RWPE1 (cell line): ENCODE results near the gene IL1RN.
"Not testable (repeated sequence)": the region's sequence is repeated elsewhere in the genome, so short reads cannot be mapped to it uniquely, and the experiment has no call there.

Experiments used
- CTCF ChIA-PET: fragments of 350-600 bp; sonication (Branson Sonifier 250); formaldehyde crosslinking; extraction: SDS; loops from one replicate; lab custom pipeline; 2021; lab: Yijun Ruan, JAX
- POLR2A ChIA-PET: fragments of 400-600 bp; formaldehyde crosslinking; extraction: SDS; loops from one replicate; lab custom pipeline; 2020; ENCODE audit warnings: antibody characterized with exemption; ENCODE audit not compliant: low non-redundant PET; lab: Yijun Ruan, JAX
- DNase-seq: peaks from one replicate; pipeline ENCODE4 v3.0.0; 2012; ENCODE audit warnings: low spot score
- H3K27ac ChIP-seq: fragments of 450-650 bp; 2 replicates; pipeline ENCODE4 v1.5.1; 2017
- TF ChIP-seq, protein P1 (sequence below): fragments of 450-650 bp; conservative IDR thresholded peaks from 2 replicates; pipeline ENCODE4 v1.5.1; 2017; ENCODE audit warnings: low read depth, mild to moderate bottlenecking

IL1RN gene

GRCh38 chr2:113089916-113090315 lies 37.5 kb upstream of the IL1RN start:
- CTCF ChIA-PET = interaction anchor here (1.6 kb wide), 1 partner anchor 10 kb away, joined by 4 read pairs; no protein-coding TSS in a partner anchor
- POLR2A ChIA-PET = no interaction called here
- H3K27ac ChIP-seq = no peak overlapping the region
- TF ChIP-seq, protein P1, sequence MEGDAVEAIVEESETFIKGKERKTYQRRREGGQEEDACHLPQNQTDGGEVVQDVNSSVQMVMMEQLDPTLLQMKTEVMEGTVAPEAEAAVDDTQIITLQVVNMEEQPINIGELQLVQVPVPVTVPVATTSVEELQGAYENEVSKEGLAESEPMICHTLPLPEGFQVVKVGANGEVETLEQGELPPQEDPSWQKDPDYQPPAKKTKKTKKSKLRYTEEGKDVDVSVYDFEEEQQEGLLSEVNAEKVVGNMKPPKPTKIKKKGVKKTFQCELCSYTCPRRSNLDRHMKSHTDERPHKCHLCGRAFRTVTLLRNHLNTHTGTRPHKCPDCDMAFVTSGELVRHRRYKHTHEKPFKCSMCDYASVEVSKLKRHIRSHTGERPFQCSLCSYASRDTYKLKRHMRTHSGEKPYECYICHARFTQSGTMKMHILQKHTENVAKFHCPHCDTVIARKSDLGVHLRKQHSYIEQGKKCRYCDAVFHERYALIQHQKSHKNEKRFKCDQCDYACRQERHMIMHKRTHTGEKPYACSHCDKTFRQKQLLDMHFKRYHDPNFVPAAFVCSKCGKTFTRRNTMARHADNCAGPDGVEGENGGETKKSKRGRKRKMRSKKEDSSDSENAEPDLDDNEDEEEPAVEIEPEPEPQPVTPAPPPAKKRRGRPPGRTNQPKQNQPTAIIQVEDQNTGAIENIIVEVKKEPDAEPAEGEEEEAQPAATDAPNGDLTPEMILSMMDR = no peak
- DNase-seq = no peak

GRCh38 chr2:113091231-113091896 lies 36.0 kb upstream of the IL1RN start:
- no peak for DNase-seq
- TF ChIP-seq, protein P1 = no peak
- no peak overlapping the region for H3K27ac ChIP-seq
- ChIA-PET CTCF (no interaction called here), POLR2A (no interaction called here)

GRCh38 chr2:113092864-113093612 lies 34.4 kb upstream of the IL1RN start:
- DNase-seq = no peak
- no peak overlapping the region for H3K27ac ChIP-seq
- ChIA-PET POLR2A (no interaction called here), CTCF (interaction anchor here (2.1 kb wide), 1 partner anchor 14 kb away, joined by 6 read pairs; no protein-coding TSS in a partner anchor)
- TF ChIP-seq, protein P1 = no peak

- no peak for DNase-seq
- no peak overlapping the region for H3K27ac ChIP-seq
- ChIA-PET CTCF (interaction anchor here (2.1 kb wide), 1 partner anchor 14 kb away, joined by 6 read pairs; no protein-coding TSS in a partner anchor), POLR2A (no interaction called here)
- TF ChIP-seq, protein P1 = no peak
Measured at GRCh38 chr2:113093613-113093977, 33.8 kb upstream of the IL1RN start.

DNA sequence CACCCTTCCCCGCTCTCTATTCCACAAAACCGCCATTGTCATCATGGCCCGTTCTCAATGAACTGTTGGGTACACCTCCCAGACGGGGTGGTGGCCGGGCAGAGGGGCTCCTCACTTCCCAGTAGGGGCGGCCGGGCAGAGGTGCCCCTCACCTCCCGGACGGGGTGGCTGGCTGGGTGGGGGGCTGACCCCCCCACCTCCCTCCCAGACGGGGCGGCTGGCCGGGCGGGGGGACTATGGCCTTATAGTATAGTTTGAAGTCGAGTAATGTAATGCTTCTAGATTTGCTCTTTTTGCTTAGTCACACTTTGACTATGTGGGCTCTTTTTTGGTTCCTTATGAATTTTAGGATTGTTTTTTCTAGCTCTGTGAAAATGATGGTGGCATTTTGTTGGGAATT lies 31.1 kb upstream of the IL1RN start:
- CTCF ChIA-PET, DNase-seq, H3K27ac ChIP-seq, POLR2A ChIA-PET: not testable (repeated sequence)

DNA sequence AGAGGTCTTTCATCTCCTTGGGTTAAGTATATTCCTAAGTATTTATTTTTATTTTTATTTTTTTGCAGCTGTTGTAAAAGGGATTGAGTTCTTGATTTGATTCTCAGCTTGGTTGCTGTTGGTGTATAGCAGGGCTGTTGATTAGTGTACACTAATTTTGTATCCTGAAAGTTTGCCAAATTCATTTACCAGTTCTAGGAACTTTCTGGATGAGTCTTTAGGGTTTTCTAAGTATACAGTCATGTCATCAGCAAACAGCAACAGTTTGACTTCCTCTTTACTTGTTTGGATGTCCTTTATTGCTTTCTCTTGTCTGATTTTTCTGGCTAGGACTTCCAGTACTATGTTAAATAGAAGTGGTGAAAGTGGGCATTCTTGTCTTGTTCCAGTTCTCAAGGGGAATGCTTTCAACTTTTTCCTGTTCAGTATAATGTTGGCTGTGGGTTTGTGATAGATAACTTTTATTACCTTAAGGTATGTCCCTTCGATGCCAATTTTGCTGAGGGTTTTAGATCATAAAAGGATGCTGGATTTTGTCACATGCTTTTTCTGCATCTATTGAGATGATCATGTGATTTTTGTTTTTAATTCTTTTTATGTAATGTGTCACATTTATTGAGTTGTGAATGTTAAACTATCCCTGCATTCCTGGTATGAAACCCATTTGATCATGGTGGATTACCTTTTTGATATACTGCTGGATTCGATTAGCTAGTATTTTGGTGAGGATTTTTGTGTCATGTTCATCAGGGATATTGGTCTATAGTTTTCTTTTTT lies 30.4 kb upstream of the IL1RN start:
- CTCF ChIA-PET, H3K27ac ChIP-seq, DNase-seq, POLR2A ChIA-PET: not testable (repeated sequence)

GRCh38 chr2:113098041-113098440 lies 29.4 kb upstream of the IL1RN start:
- ChIA-PET POLR2A (no interaction called here), CTCF (interaction anchor here (0.5 kb wide), 1 partner anchor 13 kb away, joined by 4 read pairs; no protein-coding TSS in a partner anchor)
- no peak overlapping the region for H3K27ac ChIP-seq
- no peak for DNase-seq
- TF ChIP-seq, protein P1 = no peak
